HG03039 (cell line): ENCODE measurements around the gene TRIP10.

Experiments used
- ATAC-seq: cut with Tn5 transposase; IDR thresholded peaks from one replicate; pipeline ENCODE4 v1.9.1; 2021; ENCODE audit warnings: mild to moderate bottlenecking, moderate library complexity; ENCODE audit not compliant: unreplicated experiment

TRIP10 gene

DNA sequence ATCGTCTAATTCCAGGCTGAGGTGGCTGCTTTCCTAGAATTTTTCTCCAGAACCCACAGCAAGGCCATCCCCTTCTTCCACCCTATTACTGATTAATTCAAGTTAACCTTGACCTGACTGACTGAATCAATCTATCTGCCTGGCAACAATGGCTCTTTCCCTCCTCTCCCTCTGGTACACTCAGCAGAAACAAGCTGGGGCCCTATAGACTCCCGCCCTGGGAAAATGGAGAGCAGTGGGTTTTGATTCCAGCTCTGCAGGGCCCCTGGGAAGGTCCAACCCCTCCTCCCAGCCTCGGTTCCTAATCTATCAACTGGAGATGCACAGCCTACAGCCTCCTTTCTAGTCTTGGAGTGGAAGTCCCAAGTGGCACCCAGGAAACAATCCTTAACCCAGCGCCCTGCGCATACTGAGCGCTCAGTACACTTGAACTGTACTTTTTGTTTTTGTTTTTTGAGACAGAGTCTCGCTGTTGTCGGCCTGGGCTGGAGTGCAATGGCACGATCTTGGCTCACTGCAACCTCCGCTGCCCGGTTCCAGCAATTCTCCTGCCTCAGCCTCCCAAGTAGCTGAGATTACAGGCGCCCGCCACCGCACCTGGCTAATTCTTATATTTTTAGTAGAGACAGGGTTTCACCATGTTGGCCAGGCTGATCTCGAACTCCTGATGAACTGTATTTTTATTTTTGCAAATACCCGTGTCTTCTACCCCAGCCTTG lies 13.8 kb upstream of the TRIP10 start:
- no peak for ATAC-seq

DNA sequence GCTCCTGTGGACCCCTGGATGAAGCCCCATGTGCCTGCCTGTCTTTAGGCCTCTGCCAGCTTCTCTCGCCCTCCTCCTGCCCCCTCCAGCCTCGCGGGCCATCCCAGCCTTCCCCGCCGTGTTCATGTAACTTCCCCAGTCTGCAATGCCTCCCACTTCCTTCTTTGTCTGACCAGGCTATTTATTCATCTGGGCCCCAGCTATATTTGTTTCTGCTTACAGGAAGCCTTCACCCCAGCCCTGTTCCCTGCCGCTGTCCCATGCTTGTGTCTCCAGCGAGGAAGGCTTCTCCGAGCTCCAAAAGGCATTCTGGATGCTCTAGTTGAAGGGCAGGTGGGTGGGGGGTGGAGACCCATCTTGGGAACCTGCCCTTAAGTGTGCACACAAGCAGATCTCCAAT lies 11.1 kb upstream of the TRIP10 start:
- no peak for ATAC-seq

GRCh38 chr19:6729573-6730152 lies 9.8 kb upstream of the TRIP10 start:
- ATAC-seq: no peak

DNA sequence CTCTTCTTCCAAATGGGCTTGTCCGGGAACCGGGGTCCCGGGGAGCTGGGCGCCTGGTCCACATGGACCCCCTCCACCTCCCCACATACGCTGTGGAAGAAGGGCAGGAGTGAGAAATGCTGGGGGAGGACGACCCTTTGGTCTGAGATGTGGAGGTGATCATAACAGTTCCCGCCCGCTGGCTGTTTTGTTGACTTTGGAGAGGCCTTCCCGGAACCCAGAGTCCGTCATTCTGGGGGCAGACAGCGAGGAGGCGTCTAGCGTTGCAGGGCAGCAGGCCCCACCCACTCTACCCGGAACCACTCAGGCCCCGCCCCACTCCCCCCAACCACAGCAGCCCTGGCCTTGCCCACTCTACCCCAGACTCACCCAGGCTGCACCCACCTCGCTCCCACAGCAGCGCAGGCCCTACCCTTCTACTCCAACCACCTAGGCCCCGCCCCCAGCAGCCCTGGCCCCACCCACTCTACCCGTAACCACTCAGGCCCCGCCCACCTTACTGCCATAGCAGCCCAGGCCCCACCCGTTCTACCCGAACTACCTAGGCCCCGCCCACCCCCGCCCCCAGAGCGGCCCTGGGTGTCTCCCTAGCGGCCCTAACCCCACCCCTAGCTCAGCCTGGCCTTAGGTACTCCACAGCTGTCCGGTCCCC lies 9.2 kb upstream of the TRIP10 start:
- no peak for ATAC-seq

GRCh38 chr19:6730941-6731670 lies 8.4 kb upstream of the TRIP10 start:
- no peak for ATAC-seq

- ATAC-seq: no peak
Measured at GRCh38 chr19:6731822-6732221, 7.7 kb upstream of the TRIP10 start.

DNA sequence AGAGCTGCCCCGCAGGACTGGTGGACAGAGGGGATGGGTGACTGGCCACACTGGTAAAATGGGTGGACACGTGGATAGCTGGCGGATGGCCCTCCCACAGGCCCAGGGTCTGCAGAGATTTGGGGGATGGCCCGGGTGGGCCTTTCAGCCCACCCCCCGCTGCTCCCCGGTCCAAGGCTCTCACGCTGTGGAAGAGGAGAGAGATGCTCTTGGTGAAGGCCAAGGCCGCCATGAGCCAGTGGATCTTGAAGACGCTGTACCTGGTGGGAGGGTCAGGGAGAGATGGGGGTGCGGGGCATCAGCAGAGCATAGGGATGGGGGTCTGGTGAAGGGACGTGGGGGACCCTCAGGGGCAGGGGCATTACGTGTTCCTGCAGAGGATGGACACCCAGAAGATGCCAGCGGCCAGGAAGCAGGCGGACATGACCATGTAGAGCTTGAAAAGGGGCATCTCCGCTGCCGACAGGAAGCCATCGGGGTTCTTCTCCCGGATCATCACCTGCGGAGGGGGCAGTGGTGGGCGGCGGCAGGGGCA lies 6.6 kb upstream of the TRIP10 start:
- ATAC-seq: no peak

DNA sequence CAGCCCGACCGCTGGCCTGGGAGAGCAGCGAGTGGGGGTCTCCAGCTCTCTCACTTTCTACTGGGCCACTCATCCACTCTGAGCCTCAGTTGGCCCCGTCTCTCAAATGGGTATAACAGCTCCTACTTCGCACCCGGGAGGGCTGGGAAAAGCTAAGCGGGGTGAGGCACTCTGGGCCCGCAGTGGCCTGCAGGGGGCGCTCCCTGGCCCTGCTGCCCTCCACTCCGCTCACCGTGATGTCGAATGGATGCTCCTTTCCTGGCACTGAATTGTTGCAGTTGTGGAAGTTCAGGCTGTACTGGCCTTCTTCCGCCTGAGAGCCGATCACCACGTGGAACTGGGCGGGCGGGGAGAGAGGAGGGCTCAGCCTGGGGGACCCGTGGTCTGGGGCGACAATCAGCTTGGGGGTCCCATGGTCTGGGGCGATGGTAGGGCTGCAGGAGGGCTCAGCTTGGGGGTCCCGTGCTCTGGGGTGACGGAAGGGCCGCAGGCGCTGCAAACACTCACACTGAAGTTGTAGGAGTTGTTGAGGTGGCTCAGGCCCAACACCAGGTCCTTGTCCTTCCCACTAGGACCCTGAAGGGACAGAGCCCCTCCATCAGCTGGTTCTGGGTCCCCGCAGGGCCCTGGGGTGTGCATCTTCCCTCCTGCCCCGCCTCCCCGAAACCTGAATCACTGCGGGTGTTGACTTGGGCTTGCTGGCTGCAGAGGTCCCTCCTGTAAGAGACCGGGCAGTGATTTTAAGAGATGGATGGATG lies 6.0 kb upstream of the TRIP10 start:
- no peak for ATAC-seq

- no peak for ATAC-seq
Measured at GRCh38 chr19:6734096-6734696, 5.3 kb upstream of the TRIP10 start.

DNA sequence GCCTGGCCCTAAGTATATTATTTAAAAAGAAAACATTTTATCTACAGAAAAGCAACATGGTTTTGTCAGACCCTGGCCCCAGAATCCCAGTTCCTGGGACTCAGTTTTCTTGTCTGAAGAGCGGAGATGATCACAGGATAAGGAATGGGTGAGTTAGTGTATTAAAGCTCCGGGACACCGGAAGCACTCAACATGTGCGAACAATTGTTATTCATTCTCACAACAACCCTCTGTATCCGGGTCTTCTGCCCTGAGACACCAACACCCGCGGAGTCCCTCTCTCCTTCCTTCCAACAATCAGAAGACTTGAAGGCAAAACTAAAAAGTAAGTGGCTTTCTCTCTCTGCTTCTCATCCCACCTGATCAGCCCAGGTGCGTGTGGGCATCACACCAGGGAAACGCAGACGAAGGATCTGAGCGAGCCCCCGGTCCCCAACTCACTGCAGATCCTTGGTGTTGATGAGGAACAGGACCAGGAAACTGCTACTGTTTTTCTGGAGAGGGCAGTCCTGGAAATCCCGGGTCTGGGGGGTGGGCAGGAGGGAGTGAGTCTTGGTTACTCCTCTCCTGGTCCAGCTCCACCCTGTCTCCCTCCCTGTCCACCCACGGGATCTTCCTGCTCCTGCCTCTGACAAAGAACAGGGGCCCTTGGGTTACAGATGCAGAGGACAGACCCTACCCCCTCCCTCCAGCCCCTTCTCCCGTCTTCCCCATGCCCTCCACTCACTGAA lies 4.1 kb upstream of the TRIP10 start:
- ATAC-seq: no peak

- ATAC-seq: no peak
Measured at GRCh38 chr19:6736169-6736916, 3.1 kb upstream of the TRIP10 start.

GRCh38 chr19:6736917-6737283 lies 2.6 kb upstream of the TRIP10 start:
- ATAC-seq: no peak

DNA sequence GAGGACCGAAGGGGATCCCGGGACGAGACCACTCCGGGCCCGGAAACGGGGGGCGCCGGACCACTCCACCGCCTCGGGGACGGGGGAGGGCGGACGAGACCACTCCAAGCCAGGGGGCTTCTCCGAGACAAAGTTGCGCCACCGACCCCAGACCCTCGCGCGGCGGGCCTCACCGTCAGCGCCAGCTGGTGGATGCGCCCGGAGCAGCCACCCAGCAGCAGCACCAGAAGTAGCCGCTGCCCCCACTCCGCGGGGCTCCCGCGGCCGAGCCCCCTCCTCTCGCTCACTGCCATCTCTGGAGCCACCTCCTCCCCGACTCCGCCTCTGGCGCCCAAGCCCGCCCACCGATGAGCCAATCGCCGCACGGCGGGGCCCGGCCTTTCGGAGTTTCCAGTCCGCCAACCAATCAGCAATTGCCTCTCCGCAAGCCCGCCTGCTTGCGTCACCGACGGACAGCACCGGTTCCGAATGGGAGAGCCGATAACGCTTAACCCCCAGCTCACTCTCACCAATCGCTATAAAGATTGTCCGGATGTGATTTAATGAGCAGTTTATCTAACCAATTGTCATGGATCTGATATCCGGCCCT lies 2.1 kb upstream of the TRIP10 start, which contains the start of gene GPR108:
GPR108 (minus strand) TSS at position 297 of the 589 bp plus-strand sequence; CDS start at position 293, 4 bp downstream.
- peak; percentile 60 for ATAC-seq

GRCh38 chr19:6737873-6738786 lies 1.4 kb upstream of the TRIP10 start:
- no peak for ATAC-seq

DNA sequence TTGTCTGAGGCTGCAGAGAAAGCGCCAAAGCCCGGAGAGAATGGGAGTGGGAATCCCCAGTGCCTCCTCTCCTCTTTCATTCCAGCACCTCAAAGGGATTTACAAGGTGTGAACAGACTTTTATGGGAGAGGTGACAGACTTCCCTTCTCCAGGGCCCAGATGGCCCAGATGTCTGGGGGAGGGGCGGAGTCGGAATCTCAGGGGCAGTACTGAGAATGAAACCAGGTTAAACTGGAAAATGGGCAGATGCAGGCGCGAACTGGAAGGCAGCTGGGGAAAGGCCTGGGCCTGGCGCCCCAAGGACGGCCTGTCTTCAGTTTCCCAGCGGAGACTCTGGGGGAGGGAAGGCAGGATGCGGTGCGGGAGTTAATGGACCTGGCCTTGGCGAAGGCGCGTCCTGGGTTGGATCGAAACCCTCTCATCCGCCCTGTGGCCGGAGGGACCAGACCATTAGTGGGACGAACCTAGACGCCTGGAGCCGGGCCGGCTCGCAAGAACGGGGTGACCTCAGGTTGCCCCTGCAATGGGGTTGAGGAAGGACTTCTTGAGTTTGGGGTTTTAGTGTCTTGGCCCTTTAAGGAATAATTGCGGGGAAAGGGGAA lies 592 bp upstream of the TRIP10 start:
- no peak for ATAC-seq

GRCh38 chr19:6739883-6740588 lies 556 bp downstream of the TRIP10 start:
- ATAC-seq: no peak
